Measurements from ENCODE around the gene CASZ1.

The CASZ1 gene

GRCh38 chr1:10682108-10682445 lies 114.4 kb downstream of the CASZ1 start:
- DNase-seq, result no peak

GRCh38 chr1:10681296-10682107 lies 114.9 kb downstream of the CASZ1 start:
- peak; percentile 20 for DNase-seq

- no peak for DNase-seq
Observed at GRCh38 chr1:10680487-10680886, 116.0 kb downstream of the CASZ1 start.

GRCh38 chr1:10679496-10680220 lies 116.8 kb downstream of the CASZ1 start:
- DNase-seq, result peak; percentile 88

GRCh38 chr1:10678852-10679251 lies 117.6 kb downstream of the CASZ1 start:
- DNase-seq, result no peak

- no peak for DNase-seq
Observed at GRCh38 chr1:10678402-10678801, 118.0 kb downstream of the CASZ1 start.

GRCh38 chr1:10677491-10678391 lies 118.7 kb downstream of the CASZ1 start:
- no peak for DNase-seq

GRCh38 chr1:10676963-10677362 lies 119.5 kb downstream of the CASZ1 start:
- DNase-seq, result no peak

- DNase-seq, result no peak
Observed at GRCh38 chr1:10675813-10676212, 120.6 kb downstream of the CASZ1 start.

GRCh38 chr1:10674700-10675609 lies 121.5 kb downstream of the CASZ1 start:
- peak; percentile 88 for DNase-seq

GRCh38 chr1:10674222-10674621 lies 122.2 kb downstream of the CASZ1 start:
- DNase-seq, result no peak

GRCh38 chr1:10673109-10673711 lies 123.2 kb downstream of the CASZ1 start:
- DNase-seq, result no peak

GRCh38 chr1:10672343-10673050 lies 123.9 kb downstream of the CASZ1 start:
- no peak for DNase-seq

- DNase-seq, result peak; percentile 16
Observed at GRCh38 chr1:10671622-10672342, 124.7 kb downstream of the CASZ1 start.

GRCh38 chr1:10671090-10671489 lies 125.4 kb downstream of the CASZ1 start:
- DNase-seq, result peak; percentile 50

- DNase-seq, result no peak
Observed at GRCh38 chr1:10670190-10670589, 126.3 kb downstream of the CASZ1 start.

- DNase-seq, result no peak
Observed at GRCh38 chr1:10669570-10669969, 126.9 kb downstream of the CASZ1 start.

GRCh38 chr1:10667861-10668761 lies 128.3 kb downstream of the CASZ1 start:
- DNase-seq, result peak; percentile 84

Data from NCI-H69 (cell line).